GM19023 (cell line): ENCODE measurements around the gene ILRUN.
"Not testable (repeated sequence)": the region's sequence is repeated elsewhere in the genome, so short reads cannot be mapped to it uniquely, and the experiment has no call there.

Experiments
- ATAC-seq: cut with Tn5 transposase; IDR thresholded peaks from one replicate; pipeline ENCODE4 v1.9.1; 2021; ENCODE audit warnings: mild to moderate bottlenecking, moderate library complexity; ENCODE audit not compliant: unreplicated experiment

ILRUN gene

DNA sequence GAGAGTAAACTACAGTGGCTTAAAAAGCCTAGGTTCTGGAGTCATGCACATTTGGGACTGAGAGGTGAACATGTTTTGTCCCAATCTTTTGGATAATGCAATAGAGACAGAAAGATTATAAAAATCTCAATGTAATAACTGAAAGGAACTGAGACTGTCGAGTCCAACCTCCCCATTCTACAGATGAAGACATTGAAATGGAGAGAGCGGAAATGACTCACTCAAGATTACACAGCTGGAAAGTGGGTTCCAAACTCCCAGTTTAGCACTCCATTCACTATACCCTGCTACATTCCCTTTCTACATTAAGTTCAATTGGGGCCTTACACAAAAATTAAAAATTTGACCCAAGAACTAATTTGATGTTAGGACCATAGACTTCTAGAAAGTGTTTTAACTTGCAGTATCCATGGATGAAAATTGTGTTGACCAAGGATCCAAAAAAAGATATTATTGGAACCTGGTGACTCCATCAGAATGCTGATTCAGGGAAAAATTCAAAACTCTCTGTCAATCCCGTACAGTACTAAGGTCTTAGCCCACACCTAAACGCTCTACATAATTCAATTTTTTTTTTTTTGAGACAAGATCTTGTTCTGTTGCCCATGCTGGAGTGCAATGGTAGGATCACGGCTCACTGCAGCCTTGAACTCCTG lies 1.5 kb upstream of the ILRUN start:
- no peak for ATAC-seq

DNA sequence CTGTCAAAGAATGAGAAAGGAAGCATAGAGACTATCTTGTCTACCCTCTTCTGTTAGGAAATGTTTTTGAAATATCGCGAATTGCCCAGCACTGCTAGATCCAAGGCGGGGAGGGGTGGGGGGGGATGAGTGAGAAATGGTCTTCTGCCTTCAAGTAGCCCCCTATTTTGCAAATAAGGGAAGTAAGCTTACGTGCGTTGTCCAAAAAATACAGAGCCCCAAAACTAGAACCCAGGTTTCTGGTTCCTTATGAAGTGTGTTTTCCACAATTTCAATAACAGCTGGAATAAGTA lies 923 bp upstream of the ILRUN start:
- ATAC-seq = no peak

DNA sequence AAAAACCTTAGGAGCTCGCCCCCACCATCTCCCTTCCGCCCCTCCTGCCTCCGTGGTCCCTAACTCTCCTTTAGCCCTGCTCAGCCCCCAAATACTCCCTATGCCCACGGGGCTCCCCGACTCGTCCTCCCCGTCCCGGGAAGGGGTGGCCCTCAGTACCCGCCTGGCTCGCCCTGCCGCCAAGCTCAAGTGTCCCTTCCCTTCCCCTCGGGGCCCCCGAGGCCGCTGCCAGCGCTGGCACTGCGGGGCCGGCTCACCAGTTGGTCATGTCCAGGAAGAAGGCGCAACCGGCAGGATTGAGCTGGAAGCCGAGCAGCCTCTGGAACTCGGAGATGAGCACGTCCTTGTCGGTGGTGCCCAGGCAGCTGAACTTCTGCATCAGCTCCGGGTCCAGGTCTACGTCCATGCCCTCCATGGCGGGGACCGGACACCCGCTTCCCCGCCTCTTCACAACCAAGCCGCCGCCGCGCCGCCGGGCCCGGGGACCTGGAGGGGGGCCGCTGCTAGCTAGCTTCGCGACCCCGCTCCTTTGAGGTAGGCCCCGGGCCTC lies 303 bp downstream of the ILRUN start:
- peak; percentile 15 for ATAC-seq

DNA sequence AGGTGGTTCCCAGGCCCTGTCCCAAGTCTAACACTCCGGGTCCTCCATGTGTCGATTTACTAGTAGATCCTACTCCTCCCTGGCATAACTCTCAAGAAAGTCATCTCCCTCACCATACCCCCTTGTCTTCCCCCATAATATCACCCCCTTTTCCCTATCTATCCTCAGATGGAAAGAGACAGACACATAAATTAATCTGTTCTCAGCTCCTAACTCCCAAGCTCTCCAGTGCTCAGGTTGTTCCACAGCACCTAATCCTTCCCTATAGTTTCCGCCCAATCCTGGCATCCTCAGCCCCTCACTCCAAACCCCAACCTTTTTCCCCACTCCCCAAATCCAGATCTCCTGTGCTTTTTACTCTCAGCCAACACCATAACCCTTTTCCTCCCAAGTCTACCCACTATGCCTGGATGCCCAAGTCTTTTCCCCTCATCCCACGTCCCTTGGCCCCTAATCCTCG lies 808 bp downstream of the ILRUN start:
- no peak for ATAC-seq

DNA sequence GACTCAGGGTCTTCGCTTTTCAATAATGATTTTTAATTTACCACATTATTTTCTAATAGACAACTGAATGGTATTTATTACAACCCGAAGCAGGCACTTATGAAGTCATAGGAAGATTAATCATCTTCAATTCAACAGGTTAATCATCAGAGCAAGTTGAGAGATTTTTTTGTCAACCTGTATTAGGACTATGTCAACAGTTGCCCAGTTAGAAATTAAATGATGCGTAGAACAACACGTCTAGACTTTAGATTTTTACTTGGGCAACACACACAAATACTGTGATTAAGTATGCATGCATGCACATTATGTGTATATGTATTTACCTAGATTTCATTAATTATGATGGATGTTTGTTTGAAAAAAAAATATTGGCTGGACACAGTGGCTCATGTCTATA lies 4.3 kb downstream of the ILRUN start:
- no peak for ATAC-seq

DNA sequence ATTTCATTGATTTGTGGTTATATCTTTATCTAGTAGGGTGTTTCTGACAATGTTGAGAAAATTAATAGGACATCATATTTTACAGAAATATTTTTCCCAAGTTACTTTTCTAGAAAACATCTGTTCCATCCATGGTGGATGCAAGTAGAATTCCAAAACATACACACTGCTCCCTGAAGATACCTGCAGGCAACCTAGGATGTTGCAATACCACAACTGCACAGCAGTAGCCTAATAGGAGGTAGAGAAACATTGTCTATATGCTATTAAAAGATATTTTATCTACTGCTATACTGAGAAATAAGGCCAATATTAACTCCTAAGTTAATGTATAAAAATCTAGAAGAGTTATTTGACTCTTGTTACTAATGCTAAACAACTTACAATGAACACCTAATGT lies 6.8 kb downstream of the ILRUN start:
- no peak for ATAC-seq

DNA sequence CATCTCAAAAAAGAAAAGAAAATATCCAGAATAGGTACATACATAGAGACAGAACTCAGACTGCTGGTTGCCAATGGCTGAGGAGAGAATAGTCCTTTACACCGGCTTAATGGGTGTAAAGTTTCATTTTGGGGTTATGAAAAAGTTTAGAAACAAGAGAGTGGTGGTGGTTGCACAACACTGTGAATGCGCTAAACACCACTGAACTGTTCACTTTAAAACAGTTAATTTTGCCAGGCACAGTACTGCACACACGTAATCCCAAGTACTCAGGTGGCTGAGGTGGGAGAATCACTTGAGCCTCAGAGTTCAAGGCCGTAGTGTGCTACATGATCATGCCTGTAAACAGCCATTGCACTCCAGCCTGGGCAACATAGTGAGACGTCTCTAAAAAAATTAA lies 7.6 kb downstream of the ILRUN start:
- ATAC-seq = no peak

DNA sequence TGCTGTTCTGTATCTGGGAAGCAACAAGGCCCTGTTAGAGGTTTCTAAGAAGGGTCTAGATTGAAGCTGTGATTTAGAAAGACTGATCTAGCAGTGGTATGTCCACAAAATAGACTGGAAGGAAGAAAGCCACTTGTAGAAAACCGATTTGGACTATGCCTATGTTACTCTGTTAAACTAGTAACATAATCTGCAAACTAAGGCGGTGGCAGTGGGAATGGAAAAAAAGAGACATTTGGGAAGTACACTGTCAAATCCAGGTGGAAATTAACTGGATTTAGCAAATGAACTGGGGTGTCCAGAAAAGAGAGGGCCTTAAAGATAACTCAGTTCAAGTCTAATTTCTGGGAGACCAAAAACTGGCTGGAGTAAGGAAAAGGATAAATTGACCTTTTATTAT lies 11.6 kb downstream of the ILRUN start:
- no peak for ATAC-seq

DNA sequence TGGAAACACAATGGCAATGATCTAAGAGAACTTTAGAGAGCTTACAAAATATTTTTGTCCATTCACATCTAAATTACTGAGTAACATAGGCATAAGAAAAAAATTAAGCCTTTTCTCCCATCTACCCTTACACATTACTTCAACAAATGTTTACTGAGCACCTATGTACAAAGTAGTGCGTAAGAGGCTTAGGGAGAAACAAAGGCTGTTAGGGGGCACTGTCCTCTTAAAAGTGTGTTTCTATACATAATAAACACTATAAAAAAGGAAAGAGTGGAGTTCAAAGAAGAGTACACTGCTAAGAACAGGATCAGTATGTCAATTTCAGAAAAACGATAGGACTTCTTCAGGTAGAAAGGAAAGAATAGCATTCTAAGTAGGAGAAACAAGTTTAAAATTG lies 12.2 kb downstream of the ILRUN start:
- no peak for ATAC-seq

DNA sequence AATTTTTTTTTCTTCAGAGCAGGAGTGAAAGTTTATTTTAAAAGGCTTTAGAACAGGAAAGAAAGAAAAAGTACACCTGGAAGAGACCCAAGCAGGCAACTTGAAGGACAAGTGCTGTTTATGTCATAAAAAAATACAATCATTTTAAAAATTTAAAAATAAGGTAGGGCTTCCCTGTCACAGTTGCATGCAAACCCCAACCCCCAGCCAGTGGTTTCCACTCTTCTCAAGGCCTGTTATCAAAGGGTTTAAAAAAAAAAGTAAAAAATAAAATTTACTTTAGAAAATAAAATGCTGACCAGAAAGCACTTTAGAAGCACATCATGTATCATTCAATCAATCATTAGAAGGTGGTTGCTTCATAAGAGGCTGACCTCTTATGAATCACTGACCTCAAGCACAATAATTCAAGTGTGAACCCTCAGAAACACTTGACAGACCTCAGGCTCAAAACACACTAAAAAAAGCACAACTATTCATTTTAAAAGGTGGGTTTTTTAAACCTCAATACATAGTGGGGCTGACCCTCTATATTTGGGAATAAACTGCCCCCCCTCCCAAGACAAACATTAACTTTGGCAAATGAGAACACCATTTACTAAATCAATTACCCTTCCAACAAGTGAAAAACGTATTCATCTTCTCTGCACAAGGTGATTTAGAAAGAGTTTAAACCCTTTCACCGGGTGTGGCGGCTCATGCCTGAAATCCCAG lies 15.6 kb downstream of the ILRUN start:
- ATAC-seq = no peak

DNA sequence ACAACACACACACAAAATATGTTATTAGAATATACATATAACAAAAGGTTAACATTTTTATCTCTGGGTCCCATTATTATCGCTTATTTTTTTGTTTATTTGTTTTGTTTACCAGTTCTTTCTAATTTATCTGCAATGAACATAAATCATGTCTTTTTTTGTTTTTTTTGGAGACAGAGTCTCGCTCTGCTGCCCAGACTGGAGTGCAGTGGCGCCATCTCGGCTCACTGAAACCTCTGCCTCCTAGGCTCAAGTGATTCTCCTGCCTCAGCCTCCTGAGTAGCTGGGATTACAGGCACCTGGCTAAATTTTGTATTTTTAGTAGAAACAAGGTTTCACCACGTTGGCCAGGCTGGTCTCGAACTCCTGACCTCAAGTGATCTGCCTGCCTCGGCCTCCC lies 16.3 kb downstream of the ILRUN start:
- ATAC-seq = not testable (repeated sequence)

DNA sequence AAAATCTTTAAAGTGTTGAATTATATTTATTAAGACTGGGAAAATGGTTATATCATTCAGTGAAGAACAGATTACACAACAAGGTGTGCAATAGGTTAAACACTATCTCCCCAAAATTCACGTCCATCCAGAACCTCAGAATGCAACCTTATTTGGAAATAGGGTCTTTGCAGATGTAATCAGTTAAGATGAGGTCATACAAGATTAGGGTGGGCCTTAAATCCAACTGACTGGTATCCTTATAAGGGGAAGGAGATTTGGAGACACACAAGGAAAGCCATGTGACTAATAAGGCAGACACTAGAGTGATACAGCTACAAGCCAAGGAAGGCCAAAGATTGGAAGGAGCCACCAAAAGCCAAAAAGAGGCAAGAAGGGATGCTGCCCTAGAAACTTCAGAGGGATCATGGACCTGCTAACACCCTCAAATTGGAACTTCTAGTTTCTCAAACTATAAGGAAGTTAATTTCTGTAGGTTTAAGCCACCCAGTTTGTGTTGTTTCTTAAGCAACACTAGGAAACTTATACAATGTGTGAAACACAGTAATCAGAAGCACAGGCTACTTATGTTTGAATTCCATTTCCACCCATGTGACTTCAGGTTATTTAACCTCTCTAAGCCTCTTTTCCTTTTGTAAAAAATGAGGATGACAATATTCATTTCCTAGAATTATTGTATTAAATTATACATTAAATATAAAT lies 16.9 kb downstream of the ILRUN start:
- ATAC-seq = no peak

DNA sequence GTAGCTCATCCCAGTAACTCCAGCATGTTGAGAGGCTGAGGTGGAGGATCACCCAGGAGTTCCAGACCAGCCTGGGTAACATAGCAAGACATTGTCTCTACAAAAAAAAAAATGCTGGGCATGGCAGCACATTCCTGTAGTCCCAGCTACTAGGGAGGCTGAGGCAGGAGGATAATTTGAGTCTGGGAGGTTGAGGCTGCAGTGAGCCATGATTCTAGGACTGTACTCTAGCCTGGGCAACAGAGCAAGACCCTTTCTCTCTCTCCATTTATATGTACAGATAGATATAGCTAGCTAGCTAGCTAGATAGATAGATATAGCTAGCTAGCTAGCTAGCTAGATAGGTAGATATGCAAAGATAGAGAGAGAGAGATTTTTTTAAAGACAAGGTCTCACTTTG lies 20.4 kb downstream of the ILRUN start:
- ATAC-seq = no peak

DNA sequence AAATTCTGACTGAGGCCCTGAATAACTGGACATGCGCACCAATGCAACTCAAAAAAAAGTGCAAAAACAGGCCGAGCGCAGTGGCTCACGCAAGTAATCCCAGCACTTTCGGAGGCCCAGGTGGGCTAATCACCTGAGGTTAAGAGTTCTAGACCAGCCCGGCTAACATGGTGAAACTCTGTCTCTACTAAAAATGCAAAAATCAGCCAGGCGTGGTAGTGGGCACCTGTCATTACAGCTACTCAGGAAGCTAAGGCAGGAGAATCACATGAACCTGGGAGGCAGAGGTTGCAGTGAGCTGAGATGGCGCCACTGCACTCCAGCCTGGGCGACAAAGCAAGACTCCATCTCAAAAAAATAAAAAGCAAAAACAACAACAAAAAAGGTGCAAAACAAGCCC lies 21.6 kb downstream of the ILRUN start:
- not testable (repeated sequence) for ATAC-seq

DNA sequence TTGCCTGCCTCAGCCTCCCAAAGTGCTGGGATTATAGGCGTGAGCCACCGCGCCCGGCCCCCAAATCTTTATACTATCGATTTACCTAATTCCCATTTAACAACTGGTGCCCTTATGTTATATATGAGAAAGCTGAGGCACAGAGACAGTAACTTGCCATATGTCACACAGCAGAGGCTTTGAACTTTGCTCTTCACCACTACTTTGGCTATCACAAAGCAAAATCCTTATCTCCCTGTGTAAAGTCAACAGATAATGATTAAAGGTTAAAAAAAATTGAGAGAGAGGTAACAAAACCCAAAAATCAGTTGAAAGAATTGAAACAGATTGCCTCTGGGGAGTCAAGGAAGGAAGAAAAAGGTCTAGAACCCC lies 22.3 kb downstream of the ILRUN start:
- no peak for ATAC-seq

DNA sequence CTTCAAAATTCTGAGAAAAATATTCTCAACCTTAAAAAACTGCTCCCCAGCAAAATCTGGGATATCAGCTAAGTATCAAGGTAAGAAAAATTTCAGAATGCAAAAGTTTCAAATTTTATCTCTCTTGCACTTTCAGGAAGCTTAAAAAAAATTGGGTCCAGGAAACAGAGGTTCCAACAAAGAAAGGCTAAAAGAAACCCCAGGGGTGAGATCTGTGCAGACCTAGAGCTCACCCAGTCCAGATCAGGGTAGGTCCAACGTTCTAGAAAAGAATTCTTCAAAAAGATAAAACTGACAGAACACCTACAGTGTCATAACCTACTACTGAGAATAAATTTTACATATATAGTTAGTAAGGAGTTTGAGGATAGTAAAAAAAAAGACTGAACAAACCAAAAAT lies 23.5 kb downstream of the ILRUN start:
- no peak for ATAC-seq

DNA sequence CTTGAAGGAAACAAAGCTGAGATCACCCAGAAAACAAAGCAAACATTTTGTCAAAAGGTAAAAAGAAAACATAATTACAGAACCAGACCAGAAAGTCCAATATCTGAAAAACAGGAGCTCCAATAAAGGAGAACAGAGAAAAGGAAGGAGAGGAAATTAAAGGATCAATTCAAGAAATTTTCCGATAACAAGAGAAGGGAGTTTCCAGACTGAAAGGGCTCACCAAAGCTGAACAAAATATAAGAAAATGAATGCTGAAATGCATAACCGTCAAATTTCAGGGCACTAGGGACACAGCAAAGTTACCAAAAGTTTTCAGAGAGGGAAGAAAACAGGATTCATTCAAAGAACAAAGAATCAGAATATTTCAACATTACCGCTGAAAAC lies 23.9 kb downstream of the ILRUN start:
- ATAC-seq = no peak

DNA sequence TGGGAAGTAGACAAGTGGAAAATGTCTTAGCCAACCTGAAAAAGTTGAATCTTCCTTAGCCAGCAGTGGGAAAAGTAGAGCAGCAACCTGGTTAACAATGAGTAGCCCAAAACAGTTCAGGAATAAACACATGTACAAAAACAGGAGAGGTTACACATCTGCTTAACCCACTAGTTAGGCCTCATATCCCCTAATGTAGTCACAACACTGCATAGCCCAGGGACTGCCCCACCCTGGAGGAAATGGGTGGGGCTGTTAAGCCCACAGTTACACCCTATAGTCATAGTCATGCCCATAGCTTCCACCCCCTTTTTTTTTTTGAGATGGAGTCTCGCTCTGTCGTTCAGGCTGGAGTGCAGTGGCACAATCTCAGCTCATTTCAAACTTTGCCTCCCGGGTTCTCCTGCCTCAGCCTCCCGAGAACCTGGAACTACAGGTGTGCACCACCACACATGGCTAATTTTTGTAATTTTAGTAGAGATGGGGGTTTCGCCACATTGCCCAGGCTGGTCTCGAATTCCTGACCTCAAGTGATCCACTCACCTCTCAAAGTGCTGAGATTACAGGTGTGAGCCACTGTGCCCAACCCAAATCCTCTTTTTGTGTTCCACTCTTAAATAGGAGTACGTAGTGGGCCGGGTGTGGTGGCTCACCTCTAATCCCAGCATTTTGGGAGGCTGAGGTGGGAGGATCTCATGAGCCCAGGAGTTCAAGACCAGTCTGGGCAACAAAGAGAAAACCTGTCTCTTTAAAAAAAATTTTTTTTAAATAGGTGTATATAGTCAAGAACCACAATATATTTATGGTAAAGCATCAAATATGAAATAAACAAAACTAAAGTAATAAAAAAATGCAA lies 24.5 kb downstream of the ILRUN start:
- ATAC-seq = peak; percentile 86

DNA sequence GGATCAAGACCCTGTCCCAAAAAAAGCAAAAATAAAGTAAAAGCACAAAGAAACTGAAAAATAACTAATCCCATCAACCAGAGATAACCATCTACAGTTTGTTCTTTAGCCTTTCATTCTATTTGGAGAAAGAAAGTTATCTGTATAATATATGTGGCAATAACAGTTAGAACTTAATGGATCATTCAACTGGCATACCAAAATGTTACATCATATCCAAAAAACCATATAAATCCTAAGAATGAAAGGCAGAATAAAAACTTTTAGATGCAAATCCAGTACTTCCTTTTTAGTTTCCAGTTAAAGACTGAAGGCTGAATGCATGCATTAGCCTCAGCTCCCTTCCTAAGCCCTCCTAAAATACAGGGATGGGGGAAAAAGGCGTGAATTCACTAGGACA lies 25.2 kb downstream of the ILRUN start:
- ATAC-seq = no peak

DNA sequence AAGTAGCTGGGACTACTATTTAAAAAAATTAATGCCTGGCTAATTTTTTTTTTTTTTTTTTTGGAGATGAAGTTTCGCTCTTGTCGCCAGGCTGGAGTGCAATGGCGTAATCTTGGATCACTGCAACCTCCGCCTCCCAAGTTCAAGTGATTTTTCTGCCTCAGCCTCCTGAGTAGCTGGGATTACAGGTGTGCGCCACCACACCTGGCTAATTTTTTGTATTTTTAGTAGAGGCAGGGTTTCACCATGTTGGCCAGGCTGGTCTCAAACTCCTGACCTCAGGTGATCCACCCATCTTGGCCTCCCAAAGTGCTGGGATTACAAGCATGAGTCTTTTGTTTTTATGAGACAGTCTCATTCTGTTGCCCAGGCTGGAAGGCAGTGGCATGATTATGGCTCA lies 27.8 kb downstream of the ILRUN start:
- not testable (repeated sequence) for ATAC-seq
